Endothelial cell of umbilical vein (primary cell): ENCODE data around the gene WSB2. TPM values are rescaled to one million over a fixed set of nuclear protein-coding genes. Genes with fewer than 3 reads are reported as not detected.

Experiments used
- BruUV-seq: library from RNA; stranded (reverse); fragments of 400-500 nt; replicated peaks from 2 replicates; lab custom pipeline; 2021; lab: Mats Ljungman, UMichigan
- CTCF ChIA-PET: fragments of 300-600, 350-600 bp; sonication (Branson Sonifier 250); formaldehyde crosslinking; loops from one replicate; lab custom pipeline; 2021; ENCODE audit warnings: antibody characterized with exemption, inconsistent platforms; lab: Charles Lee
- POLR2A ChIA-PET: fragments of 300-600, 350-600 bp; sonication (Branson Sonifier 250); formaldehyde crosslinking; loops from one replicate; lab custom pipeline; 2021; ENCODE audit warnings: antibody characterized with exemption, inconsistent platforms; lab: Charles Lee
- DNase-seq: peaks from one replicate; pipeline ENCODE4 v3.0.0-alpha.2; 2011; ENCODE audit warnings: low read depth, low spot score
- FAIRE-seq: peaks from 2 replicates; lab custom pipeline; 2011; peaks lifted over from hg19 to GRCh38; lab: Jason Lieb, UNC
- H2AFZ ChIP-seq: 2 replicates; pipeline ENCODE4 v1.6.0; 2012; ENCODE audit warnings: low read depth, low read length, control low read depth, inconsistent platforms
- H3K27ac ChIP-seq: 2 replicates; pipeline ENCODE4 v1.5.1; 2011; ENCODE audit warnings: low read depth, mild to moderate bottlenecking, control low read depth, low read length, moderate library complexity; ENCODE audit not compliant: insufficient read depth
- H3K27me3 ChIP-seq, 2 experiments: 2 replicates each; pipeline versions ENCODE4 v1.6.0 to v1.6.1; 2011; ENCODE audit warnings: low read length in 2 of 2, mixed read lengths in 1 of 2; ENCODE audit not compliant: control insufficient read depth in 2 of 2, insufficient read depth in 2 of 2
- H3K36me3 ChIP-seq, 2 experiments: 2 replicates in 1 of 2; 3 replicates in 1 of 2; pipeline ENCODE4 v1.5.1; 2011; ENCODE audit warnings: low read length in 2 of 2, mild to moderate bottlenecking in 1 of 2, moderate library complexity in 1 of 2; ENCODE audit not compliant: control insufficient read depth in 2 of 2, insufficient read depth in 2 of 2; ENCODE audit errors: extremely low read depth in 1 of 2
- H3K4me1 ChIP-seq: 3 replicates; pipeline ENCODE4 v1.5.1; 2011; ENCODE audit warnings: mild to moderate bottlenecking, low read length; ENCODE audit not compliant: control insufficient read depth, insufficient read depth; ENCODE audit errors: extremely low read depth
- H3K4me2 ChIP-seq: 2 replicates; pipeline ENCODE4 v1.6.1; 2011; ENCODE audit warnings: low read length, control low read depth, mixed read lengths; ENCODE audit not compliant: insufficient read depth
- H3K4me3 ChIP-seq, 3 experiments: fragments of 200-600 bp in 1 of 3; sonication (generic), shearing (Covaris generic) in 1 of 3; replicated peaks in 1 of 3; 2 replicates each; pipeline ENCODE4 v1.5.1; 2011 to 2016; ENCODE audit warnings: control low read depth in 3 of 3, low read length in 3 of 3, mild to moderate bottlenecking in 2 of 3, inconsistent platforms in 1 of 3, low read depth in 1 of 3, moderate library complexity in 1 of 3; ENCODE audit not compliant: insufficient read depth in 1 of 3
- H3K79me2 ChIP-seq: 2 replicates; pipeline ENCODE4 v1.6.0; 2012; ENCODE audit warnings: low read length, inconsistent platforms; ENCODE audit not compliant: control insufficient read depth, insufficient read depth
- H3K9ac ChIP-seq: replicated peaks from 2 replicates; pipeline ENCODE3; 2011; ENCODE audit warnings: low read length, control low read depth; ENCODE audit not compliant: insufficient read depth; ENCODE audit errors: extremely low read depth
- H3K9me1 ChIP-seq: replicated peaks from 3 replicates; pipeline ENCODE4 v1.6.0; 2011; ENCODE audit warnings: mild to moderate bottlenecking, low read length; ENCODE audit not compliant: control insufficient read depth, insufficient read depth; ENCODE audit errors: extremely low read depth
- H3K9me3 ChIP-seq: replicated peaks from 2 replicates; pipeline ENCODE4 v1.5.1; 2012; ENCODE audit warnings: low read length, inconsistent platforms; ENCODE audit not compliant: control insufficient read depth, insufficient read depth
- H4K20me1 ChIP-seq: replicated peaks from 2 replicates; pipeline ENCODE3; 2011; ENCODE audit warnings: mild to moderate bottlenecking, low read length; ENCODE audit not compliant: control insufficient read depth, insufficient read depth; ENCODE audit errors: extremely low read depth
- CTCF ChIP-seq, 2 donors: IDR thresholded peaks; 1 replicate in 1 of 2; 2 replicates in 1 of 2; pipeline ENCODE4 v1.5.1; 2011; ENCODE audit warnings: low read length in 2 of 2, mild to moderate bottlenecking in 2 of 2, moderate library complexity in 2 of 2, control low read depth in 1 of 2, inconsistent platforms in 1 of 2, low read depth in 1 of 2; ENCODE audit not compliant: insufficient read depth in 1 of 2; ENCODE audit errors: extremely low read depth in 1 of 2
- EZH2 ChIP-seq: IDR thresholded peaks from 2 replicates; pipeline ENCODE4 v1.6.1; 2012; ENCODE audit warnings: borderline replicate concordance, low read depth, mild to moderate bottlenecking, moderate library complexity, low read length, inconsistent platforms; ENCODE audit not compliant: severe bottlenecking
- FOS ChIP-seq: IDR thresholded peaks from 2 replicates; pipeline ENCODE4 v1.6.1; 2011; ENCODE audit warnings: mild to moderate bottlenecking, low read length, moderate library complexity, borderline replicate concordance; ENCODE audit not compliant: insufficient read depth
- GATA2 ChIP-seq: IDR thresholded peaks from 2 replicates; pipeline ENCODE4 v1.7.0; 2011; ENCODE audit warnings: low read depth, mild to moderate bottlenecking, moderate library complexity, mixed read lengths, low read length; ENCODE audit not compliant: insufficient read length, insufficient read depth
- JUN ChIP-seq: IDR thresholded peaks from 2 replicates; pipeline ENCODE4 v1.6.1; 2011; ENCODE audit warnings: borderline replicate concordance, low read depth; ENCODE audit not compliant: insufficient read length, insufficient read depth
- MAX ChIP-seq: IDR thresholded peaks from 2 replicates; pipeline ENCODE4 v1.6.1; 2011; ENCODE audit not compliant: insufficient read depth, insufficient read length
- MYC ChIP-seq: IDR thresholded peaks from one replicate; pipeline ENCODE4 v1.6.1; 2011; ENCODE audit warnings: mild to moderate bottlenecking, low read depth, low read length
- POLR2A ChIP-seq: IDR thresholded peaks from 2 replicates; pipeline ENCODE4 v1.6.1; 2012; ENCODE audit warnings: low read depth, mild to moderate bottlenecking, control low read depth, low read length
- POLR2AphosphoS5 ChIP-seq: IDR thresholded peaks from 2 replicates; pipeline ENCODE4 v1.6.1; 2012; ENCODE audit warnings: low read depth, mild to moderate bottlenecking, control low read depth, low read length, moderate library complexity; ENCODE audit not compliant: insufficient read depth
- dilution Hi-C: fragments of 300-500 bp; cut with MboI; formaldehyde crosslinking; loops from one replicate; pipeline ENCODE4 v1.15.0; 2019; ENCODE audit warnings: low sequenced_read_pairs; ENCODE audit not compliant: extremely low pct_ligation_motif_present
- intact Hi-C: fragments of 100-400 bp; cut with micrococcal nuclease; formaldehyde crosslinking; loops from one replicate; pipeline ENCODE4 v1.10.0; 2022
- polyA plus RNA-seq, 4 experiments: library from polyadenylated mRNA; depleted of rRNA in 3 of 4; stranded (reverse) in 3 of 4; unstranded in 1 of 4; fragments of >200 nt; gene quantifications; 2 replicates each; pipeline versions ENCODE4 v1.2.1 to v1.2.3, GENCODE V29; 2011 to 2012; ENCODE audit warnings: missing spikeins in 1 of 4
- total RNA-seq: library from RNA; stranded (reverse); gene quantifications from 2 replicates; pipeline ENCODE4 v1.2.3, GENCODE V29; 2021

WSB2 gene
- total and polyA plus RNA-seq, 2 donors (not counting 3 experiments of a cell fraction or from before 2014, with no cell fraction given) = 73.6 to 107 TPM

GRCh38 chr12:118073768-118074167 lies 12.8 kb upstream of the WSB2 start:
- dilution Hi-C loops (no loop called here), intact Hi-C loops (no loop called here)
- TF ChIP-seq GATA2 = no peak
- no peak for TF ChIP-seq FOS
- no peak for TF ChIP-seq CTCF (IDR thresholded peaks at IDR 0.05; ENCODE audit: extremely low read depth in 1 of 2, insufficient read depth in 1 of 2, low read depth in 1 of 2, low read length in 2 of 2)
- TF ChIP-seq MYC = no peak
- no peak for TF ChIP-seq JUN
- TF ChIP-seq EZH2 = no peak
- TF ChIP-seq MAX = no peak
- no peak for TF ChIP-seq POLR2A
- TF ChIP-seq POLR2AphosphoS5 = no peak
- DNase-seq (no peak), FAIRE-seq (no peak)
- Histone ChIP-seq H3K27me3 (no peaks in the 10 kb centered on the region), H3K4me3 (no peak overlapping the region), H3K9ac (no peak overlapping the region), H3K9me3 (no peaks in the 10 kb centered on the region), H3K4me2 (no peak overlapping the region), H3K36me3 (peaks cover 0 to 2% of the 10 kb centered on the region in 2 experiments), H2AFZ (no peak overlapping the region), H3K9me1 (no peaks in the 10 kb centered on the region), H3K4me1 (no peaks in the 10 kb centered on the region), H3K79me2 (no peaks in the 10 kb centered on the region), H4K20me1 (no peaks in the 10 kb centered on the region), H3K27ac (no peak overlapping the region)
- BruUV-seq = no TSS peak
- ChIA-PET POLR2A (no interaction called here), CTCF (no interaction called here)
